Skin epidermis (tissue), 12 donors: ENCODE measurements around the gene PRKAG3.

Experiments used
- H3K27ac ChIP-seq, 21 experiments: fragments of 200-600 bp; sonication (generic) in 11 of 21; one replicate each; pipeline ENCODE4 v1.5.0; 2020; ENCODE audit warnings: mild to moderate bottlenecking in 3 of 21, inconsistent platforms in 2 of 21, moderate library complexity in 2 of 21
- H3K4me3 ChIP-seq, 7 experiments: fragments of 200-600 bp; sonication (generic) in 2 of 7; one replicate each; pipeline ENCODE4 v1.5.0; 2020; ENCODE audit warnings: inconsistent platforms in 2 of 7, mild to moderate bottlenecking in 2 of 7, moderate library complexity in 1 of 7

PRKAG3 gene

DNA sequence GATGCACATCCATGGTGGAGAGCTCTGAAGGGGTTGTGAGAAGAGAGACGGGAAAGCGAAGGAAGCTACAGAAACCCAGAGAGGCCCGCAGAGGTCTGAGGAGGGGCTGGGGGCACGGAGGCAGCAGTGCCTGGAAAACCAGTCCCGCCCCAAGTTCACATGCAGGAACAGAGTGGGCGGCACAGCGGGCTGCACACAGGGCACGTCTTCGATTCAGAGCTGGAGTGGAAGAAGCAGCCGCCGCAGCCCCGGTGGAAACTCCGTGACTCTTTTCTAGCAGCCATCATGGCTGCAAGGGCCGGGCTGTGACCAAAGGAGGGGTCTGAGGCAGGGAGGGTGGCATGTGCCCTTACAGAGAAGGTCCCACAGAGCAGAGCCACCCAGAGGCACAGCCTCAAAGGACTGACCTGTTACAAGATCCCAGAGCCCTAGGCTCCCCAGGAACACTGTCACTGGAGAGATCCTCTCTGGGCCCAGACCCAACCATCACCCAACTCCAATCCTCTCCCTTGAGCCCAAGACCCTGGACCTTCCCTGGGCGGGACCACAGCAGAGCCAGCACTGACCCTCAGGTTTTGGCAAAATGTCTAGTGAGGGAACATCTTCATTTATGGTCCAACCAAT, 10.7 kb downstream of the PRKAG3 start:
- Histone ChIP-seq H3K27ac (peak overlapping the region in 2 of 21 experiments; percentile 49 to 54), H3K4me3 (no peak overlapping the region)

DNA sequence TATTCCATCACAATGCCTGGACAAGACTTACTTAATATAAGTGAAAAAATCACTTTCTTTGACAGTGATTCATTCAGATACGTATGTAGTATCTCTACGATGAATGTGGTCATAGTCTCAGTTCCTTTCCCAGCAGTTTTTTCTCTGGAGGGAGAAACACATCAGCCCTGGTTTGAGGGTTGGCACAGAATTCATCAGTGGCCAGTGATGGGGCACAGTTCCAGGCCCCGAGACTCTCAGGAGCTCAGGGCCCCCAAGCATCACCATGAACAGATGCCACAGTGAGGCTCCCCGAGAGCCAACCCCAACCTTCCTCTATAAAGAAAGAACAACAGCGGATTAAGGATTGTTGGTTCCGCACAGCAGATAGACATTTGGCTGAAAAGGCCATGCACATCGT, 12.5 kb downstream of the PRKAG3 start:
- Histone ChIP-seq H3K27ac (no peak overlapping the region), H3K4me3 (no peak overlapping the region)

DNA sequence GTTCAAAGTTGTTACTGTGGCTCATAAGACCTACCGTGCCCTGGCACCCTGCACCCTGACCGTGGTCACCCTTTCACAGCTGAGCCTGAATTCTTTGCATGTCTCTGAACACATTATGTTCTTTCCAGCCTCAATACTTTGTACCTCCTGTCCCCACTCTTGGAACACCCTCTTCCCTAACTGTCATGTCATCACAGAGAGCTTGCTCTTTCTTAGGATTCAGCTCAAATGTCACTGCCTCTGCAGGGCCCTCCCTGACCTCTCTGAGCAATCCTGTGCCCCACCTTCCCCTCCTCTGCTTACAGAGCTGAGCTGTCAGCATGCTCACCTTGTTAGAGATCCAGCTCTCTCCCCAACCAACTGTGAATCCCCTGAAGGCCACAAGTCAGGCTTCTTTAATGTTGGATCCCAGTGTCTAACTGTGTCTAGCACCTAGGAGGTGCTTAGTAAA, 15.0 kb downstream of the PRKAG3 start:
- no peak overlapping the region for H3K4me3 ChIP-seq
- H3K27ac ChIP-seq, result no peak overlapping the region

DNA sequence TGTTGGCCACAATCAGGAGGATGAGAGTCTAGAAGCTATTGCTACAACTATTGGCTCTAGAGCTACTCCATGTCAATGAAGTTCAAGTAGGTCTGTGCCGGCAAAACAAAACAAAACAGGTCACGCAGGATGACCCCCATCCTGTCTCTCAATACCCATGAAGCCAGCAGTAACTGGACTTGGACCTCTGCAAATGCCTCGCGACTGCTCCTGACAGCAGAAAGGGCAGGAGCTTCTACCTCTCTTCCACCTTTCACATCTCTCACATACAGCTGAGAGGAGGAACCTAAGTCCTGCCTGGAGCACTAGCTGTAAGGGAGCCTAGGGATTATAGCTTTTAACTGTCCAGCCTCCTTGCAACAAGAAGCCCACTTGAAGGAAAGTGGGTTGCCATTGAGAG, 16.0 kb downstream of the PRKAG3 start:
- Histone ChIP-seq H3K4me3 (no peak overlapping the region), H3K27ac (peak overlapping the region in 3 of 21 experiments; percentile 6 to 27 (median 22))

- Histone ChIP-seq H3K27ac (peak overlapping the region in 3 of 21 experiments; percentile 6 to 27 (median 22)), H3K4me3 (no peak overlapping the region)
These were observed 16.4 kb downstream of the PRKAG3 start for GRCh38 chr2:218815244-218815637.

GRCh38 chr2:218814540-218815243, 16.9 kb downstream of the PRKAG3 start:
- Histone ChIP-seq H3K27ac (peak overlapping the region in 7 of 21 experiments; percentile 6 to 61 (median 22)), H3K4me3 (no peak overlapping the region)

DNA sequence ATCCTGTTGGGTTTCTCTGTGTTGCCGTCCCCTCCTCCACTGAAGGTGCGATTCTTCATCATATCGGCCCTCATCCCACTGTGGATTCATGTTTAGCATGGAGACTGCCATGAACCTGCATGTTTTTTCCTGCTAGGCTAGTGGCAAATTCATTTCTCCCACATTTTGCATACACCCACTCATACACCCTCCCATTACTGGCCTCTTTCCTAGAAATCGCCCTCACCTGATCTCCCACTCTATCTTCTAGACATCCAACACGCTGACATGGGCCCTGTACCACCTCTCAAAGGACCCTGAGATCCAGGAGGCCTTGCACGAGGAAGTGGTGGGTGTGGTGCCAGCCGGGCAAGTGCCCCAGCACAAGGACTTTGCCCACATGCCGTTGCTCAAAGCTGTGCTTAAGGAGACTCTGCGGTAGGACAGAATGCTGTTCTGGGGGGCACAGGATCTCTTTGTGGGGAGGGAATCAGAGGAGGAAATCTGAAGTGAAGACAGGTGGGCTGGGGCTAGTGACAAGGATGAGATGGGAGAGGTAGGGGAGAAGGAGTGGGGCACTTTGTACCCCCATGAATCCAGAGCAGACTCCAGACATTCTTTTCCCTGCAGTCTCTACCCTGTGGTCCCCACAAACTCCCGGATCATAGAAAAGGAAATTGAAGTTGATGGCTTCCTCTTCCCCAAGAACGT, 17.7 kb downstream of the PRKAG3 start:
- Histone ChIP-seq H3K4me3 (no peak overlapping the region), H3K27ac (peak overlapping the region in 4 of 21 experiments; percentile 6 to 61 (median 34))

DNA sequence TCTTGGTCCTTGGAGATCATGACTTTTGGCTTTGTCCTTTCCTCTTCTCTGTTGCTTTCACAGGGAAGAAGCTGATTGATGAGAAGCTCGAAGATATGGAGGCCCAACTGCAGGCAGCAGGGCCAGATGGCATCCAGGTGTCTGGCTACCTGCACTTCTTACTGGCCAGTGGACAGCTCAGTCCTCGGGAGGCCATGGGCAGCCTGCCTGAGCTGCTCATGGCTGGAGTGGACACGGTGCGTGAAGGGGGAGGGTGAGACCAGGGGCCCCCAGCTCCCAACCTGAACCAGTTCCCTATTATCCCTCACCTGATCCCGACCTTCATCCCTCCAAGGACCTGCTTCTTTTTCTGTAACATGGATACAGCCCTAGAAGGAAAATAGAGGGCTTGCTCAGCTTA, 18.7 kb downstream of the PRKAG3 start:
- Histone ChIP-seq H3K4me3 (no peak overlapping the region), H3K27ac (no peak overlapping the region)

- Histone ChIP-seq H3K4me3 (no peak overlapping the region), H3K27ac (no peak overlapping the region)
These were observed 19.3 kb downstream of the PRKAG3 start for GRCh38 chr2:218812096-218812815.

DNA sequence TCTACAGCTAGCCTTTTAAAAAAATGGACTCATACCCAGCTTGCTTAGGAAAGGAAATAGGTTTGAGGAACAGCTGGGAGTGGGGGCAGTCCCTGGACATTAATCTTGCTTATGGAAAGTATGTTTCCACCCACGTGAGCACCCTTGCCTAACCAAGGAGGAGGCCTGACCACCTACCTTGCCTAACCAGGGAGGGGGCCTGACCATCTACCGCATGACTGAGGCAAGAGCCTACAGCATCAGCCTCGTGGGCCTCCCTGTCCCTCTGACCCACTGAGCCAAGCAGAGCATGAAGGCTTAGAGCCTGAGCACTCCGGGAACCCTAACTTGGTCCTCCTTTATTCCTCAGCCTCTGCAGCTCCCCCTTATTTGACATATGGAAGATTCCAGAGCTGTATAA, 20.2 kb downstream of the PRKAG3 start:
- Histone ChIP-seq H3K4me3 (no peak overlapping the region), H3K27ac (no peak overlapping the region)

DNA sequence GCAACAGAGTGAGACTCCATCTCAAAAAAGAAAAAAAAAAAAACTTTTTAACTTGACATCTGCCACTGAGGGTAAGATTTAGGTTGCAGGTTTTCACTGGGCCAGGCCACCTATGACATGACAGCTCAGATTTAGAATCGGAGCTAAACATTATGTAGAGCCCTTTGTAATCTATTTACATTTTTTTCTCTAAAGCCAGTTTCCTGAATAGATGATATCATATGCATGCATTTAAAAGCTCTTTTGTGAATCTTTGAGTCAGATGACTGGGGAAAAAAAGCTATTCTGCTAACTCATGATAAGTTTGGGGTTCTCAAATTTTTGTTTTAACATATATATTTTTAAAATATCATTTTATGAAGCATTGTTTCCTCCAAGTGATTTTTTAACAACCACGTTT, 21.3 kb downstream of the PRKAG3 start:
- H3K27ac ChIP-seq, result no peak overlapping the region
- no peak overlapping the region for H3K4me3 ChIP-seq

DNA sequence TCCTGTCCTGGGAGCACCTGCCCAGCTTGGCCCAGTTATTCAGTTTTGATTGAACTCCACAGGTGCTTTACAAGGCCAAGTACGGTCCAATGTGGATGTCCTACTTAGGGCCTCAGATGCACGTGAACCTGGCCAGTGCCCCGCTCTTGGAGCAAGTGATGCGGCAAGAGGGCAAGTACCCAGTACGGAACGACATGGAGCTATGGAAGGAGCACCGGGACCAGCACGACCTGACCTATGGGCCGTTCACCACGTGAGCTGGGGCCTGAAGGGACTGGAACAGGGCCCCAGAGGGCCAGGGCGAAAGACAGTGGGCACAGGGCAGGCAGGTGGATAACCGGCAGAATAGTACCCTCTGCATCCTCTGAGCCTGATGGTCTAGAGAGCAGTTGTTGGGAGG, 22.1 kb downstream of the PRKAG3 start:
- Histone ChIP-seq H3K4me3 (no peak overlapping the region), H3K27ac (no peak overlapping the region)

GRCh38 chr2:218807626-218808025, 24.0 kb downstream of the PRKAG3 start:
- Histone ChIP-seq H3K4me3 (no peak overlapping the region), H3K27ac (peak overlapping the region in 1 of 21 experiments; percentile 4)

- no peak overlapping the region for H3K4me3 ChIP-seq
- H3K27ac ChIP-seq, result peak overlapping the region in 13 of 21 experiments; percentile 9 to 79 (median 58)
These were observed 25.1 kb downstream of the PRKAG3 start for GRCh38 chr2:218806346-218806978.

DNA sequence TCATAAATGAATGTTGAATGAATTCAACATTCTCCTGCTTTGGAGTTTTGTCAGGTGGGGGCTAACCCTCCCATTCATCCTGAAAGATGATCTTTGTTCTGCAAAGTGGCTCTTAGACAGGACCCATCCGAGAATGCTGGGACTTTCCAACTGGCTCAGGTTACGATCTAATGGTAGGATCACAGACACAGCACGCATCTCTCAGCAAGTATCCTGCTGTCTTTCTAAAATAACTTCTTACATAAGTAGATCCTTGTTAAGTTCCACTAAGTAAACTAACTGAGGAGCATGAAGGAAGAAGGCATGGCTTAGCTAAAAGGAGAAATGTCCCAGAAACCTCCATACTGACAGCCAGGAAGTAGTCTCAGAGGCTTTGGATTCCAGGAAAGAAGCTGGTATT, 26.0 kb downstream of the PRKAG3 start:
- Histone ChIP-seq H3K27ac (peak overlapping the region in 15 of 21 experiments; percentile 9 to 79 (median 58)), H3K4me3 (no peak overlapping the region)

DNA sequence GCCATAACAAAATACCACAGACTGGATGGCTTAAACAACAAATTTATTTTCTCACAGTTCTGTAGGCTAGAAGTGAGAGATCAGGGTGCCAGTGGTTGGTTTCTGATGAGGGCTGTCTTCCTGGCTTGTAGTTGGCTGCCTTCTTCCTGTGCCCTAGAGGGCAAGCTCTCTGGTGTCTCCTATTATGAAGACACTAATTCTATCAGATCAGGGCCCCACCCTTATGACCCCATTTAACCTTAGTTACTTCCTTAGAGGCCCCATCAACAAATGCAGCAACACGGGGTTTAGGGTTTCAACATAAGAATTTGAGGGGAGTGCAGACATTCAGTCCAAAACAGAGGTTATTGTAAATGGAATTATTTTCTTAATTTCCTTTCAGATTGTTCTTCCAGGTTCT, 26.8 kb downstream of the PRKAG3 start:
- Histone ChIP-seq H3K4me3 (no peak overlapping the region), H3K27ac (no peak overlapping the region)

DNA sequence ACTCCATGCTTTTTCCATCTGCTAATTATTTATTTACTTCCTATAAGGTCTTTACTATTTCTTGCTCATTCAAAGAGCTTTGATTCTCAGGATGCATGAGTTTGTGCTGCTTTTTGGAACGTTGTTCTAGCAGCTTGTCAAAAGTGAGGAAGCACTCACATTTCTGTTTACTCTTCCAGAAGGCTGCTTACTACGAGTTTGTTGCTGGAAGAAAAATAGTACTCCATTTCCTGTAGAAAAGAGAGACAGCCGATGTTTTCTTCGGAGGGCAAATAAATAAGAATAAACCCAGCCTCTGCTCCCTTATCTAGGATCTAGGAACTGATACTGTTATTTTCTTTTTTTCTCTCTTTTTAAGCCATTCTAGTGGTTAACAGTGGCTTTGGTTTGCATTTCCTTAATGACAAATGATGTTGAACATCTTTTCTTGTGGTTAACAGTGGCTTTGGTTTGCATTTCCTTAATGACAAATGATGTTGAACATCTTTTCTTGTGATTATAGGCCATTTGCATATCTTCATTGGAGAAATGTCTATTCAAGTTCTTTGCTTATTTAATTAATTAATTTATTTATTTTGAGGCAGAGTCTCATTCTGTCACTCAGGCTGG, 29.1 kb downstream of the PRKAG3 start:
- no peak overlapping the region for H3K27ac ChIP-seq
- H3K4me3 ChIP-seq, result no peak overlapping the region

GRCh38 chr2:218799990-218800389, 31.6 kb downstream of the PRKAG3 start:
- no peak overlapping the region for H3K27ac ChIP-seq
- H3K4me3 ChIP-seq, result no peak overlapping the region

DNA sequence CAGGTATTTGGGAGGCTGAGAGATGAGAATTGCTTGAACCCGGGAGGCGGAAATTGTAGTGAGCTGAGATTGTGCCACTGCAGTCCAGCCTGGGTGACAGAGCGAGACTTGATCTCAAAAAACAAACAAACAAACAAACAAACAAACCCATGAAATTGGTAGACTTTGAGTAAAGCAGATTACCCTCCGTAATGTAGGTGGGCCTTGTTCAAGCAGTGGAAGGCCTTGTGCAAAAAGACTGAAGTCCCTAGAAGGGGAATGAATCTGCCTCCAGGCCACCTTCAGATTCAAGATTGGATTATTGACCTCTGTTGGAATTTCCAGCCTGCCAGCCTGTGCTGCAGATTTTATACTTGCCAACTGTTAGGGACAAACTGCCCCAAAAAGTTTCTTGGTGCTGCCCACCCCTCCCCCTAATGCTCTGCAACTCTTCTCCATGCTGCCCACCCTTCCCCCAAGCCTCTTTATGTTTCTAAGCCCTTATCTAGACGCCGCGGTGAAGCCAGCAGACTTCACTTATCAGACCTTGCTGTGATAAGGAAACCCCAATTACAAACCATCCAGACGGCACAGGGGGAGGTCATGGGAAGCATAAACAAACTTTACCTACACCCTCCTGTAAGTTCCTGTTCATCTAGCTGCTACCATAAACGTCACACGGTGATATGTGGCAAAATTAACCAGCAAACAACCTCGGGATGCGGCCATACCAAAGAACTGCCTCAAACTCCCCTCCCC, 32.7 kb downstream of the PRKAG3 start:
- H3K4me3 ChIP-seq, result no peak overlapping the region
- peak overlapping the region in 1 of 21 experiments; percentile 35 for H3K27ac ChIP-seq
